ENCODE data around the gene DPP6.

The DPP6 gene

GRCh38 chr7:154774303-154774969 is 722.2 kb downstream of the DPP6 start:
- TF ChIP-seq CTCF (IDR thresholded peaks at IDR 0.05; ENCODE audit: low read depth, low read length): no peak
- no peak for DNase-seq (ENCODE audit: extremely low read depth, low read depth)

- TF ChIP-seq CTCF (IDR thresholded peaks at IDR 0.05; ENCODE audit: low read depth, low read length): no peak
- DNase-seq (ENCODE audit: extremely low read depth, low read depth): no peak
Observed at GRCh38 chr7:154775681-154776080, 723.5 kb downstream of the DPP6 start.

GRCh38 chr7:154776350-154776749 is 724.2 kb downstream of the DPP6 start:
- TF ChIP-seq CTCF (IDR thresholded peaks at IDR 0.05; ENCODE audit: low read depth, low read length): no peak
- DNase-seq (ENCODE audit: extremely low read depth, low read depth): no peak

- no peak for DNase-seq (ENCODE audit: extremely low read depth, low read depth)
- no peak for TF ChIP-seq CTCF (IDR thresholded peaks at IDR 0.05; ENCODE audit: low read depth, low read length)
Observed at GRCh38 chr7:154777023-154777422, 724.8 kb downstream of the DPP6 start.

- DNase-seq (ENCODE audit: extremely low read depth, low read depth): no peak
Observed at GRCh38 chr7:154777489-154777888, 725.3 kb downstream of the DPP6 start.

GRCh38 chr7:154777908-154778307 is 725.7 kb downstream of the DPP6 start:
- DNase-seq (ENCODE audit: extremely low read depth, low read depth): no peak
- TF ChIP-seq CTCF (IDR thresholded peaks at IDR 0.05; ENCODE audit: low read depth, low read length): no peak

More at GRCh38 chr7:154777489-154777888, 725.3 kb downstream of the DPP6 start:
- TF ChIP-seq CTCF (IDR thresholded peaks at IDR 0.05; ENCODE audit: low read depth, low read length): no peak

GRCh38 chr7:154781369-154782303 is 729.4 kb downstream of the DPP6 start:
- no peak for TF ChIP-seq CTCF (IDR thresholded peaks at IDR 0.05; ENCODE audit: low read depth, low read length)
- DNase-seq (ENCODE audit: extremely low read depth, low read depth): no peak
